Measurements from ENCODE around the gene LRRC73. TPM values are rescaled to one million over a fixed set of nuclear protein-coding genes. Genes with fewer than 3 reads are reported as not detected.

The LRRC73 gene
- total and polyA plus RNA-seq, 2 donors (not counting 1 experiment from before 2014, with no cell fraction given) = 0.18 to 0.33 TPM

- Histone ChIP-seq H4K20me1 (ENCODE audit: control insufficient read depth, extremely low read depth, insufficient read depth, low read length) (no peaks in the 10 kb centered on the region), H3K79me2 (ENCODE audit: control insufficient read depth, insufficient read depth, low read length) (peaks cover 18% of the 10 kb centered on the region), H3K27me3 (ENCODE audit: control insufficient read depth, insufficient read depth, low read length) (no peaks in the 10 kb centered on the region), H3K4me1 (ENCODE audit: control insufficient read depth, extremely low read depth, insufficient read depth, low read length) (peaks cover 12% of the 10 kb centered on the region), H3K27ac (ENCODE audit: insufficient read depth, low read length) (no peak overlapping the region), H3K36me3 (ENCODE audit: control insufficient read depth, insufficient read depth, low read length) (peaks cover 2% of the 10 kb centered on the region), H3K4me3 (replicated peaks in 1 of 4; ENCODE audit: control extremely low read depth in 1 of 4, insufficient read depth in 1 of 4, low read depth in 3 of 4, low read length in 4 of 4) (no peak overlapping the region), H3K4me2 (ENCODE audit: extremely low read depth, insufficient read depth, low read length) (no peak overlapping the region), H3K9ac (ENCODE audit: insufficient read depth, low read length) (no peak overlapping the region), H2AFZ (ENCODE audit: low read length) (no peak overlapping the region), H3K9me3 (ENCODE audit: control insufficient read depth, insufficient read depth, low read depth, low read length) (no peaks in the 10 kb centered on the region)
- TF ChIP-seq EZH2 (IDR thresholded peaks at IDR 0.05; ENCODE audit: low read length, missing control alignments) = no peak
- no peak for TF ChIP-seq CTCF (conservative IDR thresholded peaks at IDR 0.05 in 1 of 2, IDR thresholded peaks at IDR 0.05 in 1 of 2; ENCODE audit: low read depth in 1 of 2, low read length in 2 of 2)
- no peak for DNase-seq (ENCODE audit: low read depth in 2 of 2)
Observed at GRCh38 chr6:43475516-43475915, 34.6 kb downstream of the LRRC73 start.

- peaks cover 2% of the 10 kb centered on the region for H3K4me1 ChIP-seq (ENCODE audit: control insufficient read depth, extremely low read depth, insufficient read depth, low read length)
- no peaks in the 10 kb centered on the region for H3K36me3 ChIP-seq (ENCODE audit: control insufficient read depth, insufficient read depth, low read length)
- DNase-seq (ENCODE audit: low read depth in 2 of 2) = no peak
- no peak overlapping the region for H3K27ac ChIP-seq (ENCODE audit: insufficient read depth, low read length)
- peaks cover 5% of the 10 kb centered on the region for H3K27me3 ChIP-seq (ENCODE audit: control insufficient read depth, insufficient read depth, low read length)
- no peak for TF ChIP-seq EZH2 (IDR thresholded peaks at IDR 0.05; ENCODE audit: low read length, missing control alignments)
- no peak for TF ChIP-seq CTCF (conservative IDR thresholded peaks at IDR 0.05 in 1 of 2, IDR thresholded peaks at IDR 0.05 in 1 of 2; ENCODE audit: low read depth in 1 of 2, low read length in 2 of 2)
- H3K79me2 ChIP-seq (ENCODE audit: control insufficient read depth, insufficient read depth, low read length) = no peaks in the 10 kb centered on the region
- H3K9ac ChIP-seq (ENCODE audit: insufficient read depth, low read length) = no peak overlapping the region
- no peak overlapping the region for H3K4me3 ChIP-seq (replicated peaks in 1 of 4; ENCODE audit: control extremely low read depth in 1 of 4, insufficient read depth in 1 of 4, low read depth in 3 of 4, low read length in 4 of 4)
- H4K20me1 ChIP-seq (ENCODE audit: control insufficient read depth, extremely low read depth, insufficient read depth, low read length) = no peaks in the 10 kb centered on the region
- no peaks in the 10 kb centered on the region for H3K9me3 ChIP-seq (ENCODE audit: control insufficient read depth, insufficient read depth, low read depth, low read length)
- no peak overlapping the region for H3K4me2 ChIP-seq (ENCODE audit: extremely low read depth, insufficient read depth, low read length)
- no peak overlapping the region for H2AFZ ChIP-seq (ENCODE audit: low read length)
Observed at GRCh38 chr6:43472515-43472914, 37.6 kb downstream of the LRRC73 start.

- no peaks in the 10 kb centered on the region for H3K9me3 ChIP-seq (ENCODE audit: control insufficient read depth, insufficient read depth, low read depth, low read length)
- H3K79me2 ChIP-seq (ENCODE audit: control insufficient read depth, insufficient read depth, low read length) = no peaks in the 10 kb centered on the region
- H2AFZ ChIP-seq (ENCODE audit: low read length) = no peak overlapping the region
- peaks cover 9% of the 10 kb centered on the region for H3K27me3 ChIP-seq (ENCODE audit: control insufficient read depth, insufficient read depth, low read length)
- no peak overlapping the region for H3K4me2 ChIP-seq (ENCODE audit: extremely low read depth, insufficient read depth, low read length)
- H3K4me1 ChIP-seq (ENCODE audit: control insufficient read depth, extremely low read depth, insufficient read depth, low read length) = no peaks in the 10 kb centered on the region
- H3K36me3 ChIP-seq (ENCODE audit: control insufficient read depth, insufficient read depth, low read length) = no peaks in the 10 kb centered on the region
- no peak overlapping the region for H3K4me3 ChIP-seq (replicated peaks in 1 of 4; ENCODE audit: control extremely low read depth in 1 of 4, insufficient read depth in 1 of 4, low read depth in 3 of 4, low read length in 4 of 4)
- H3K9ac ChIP-seq (ENCODE audit: insufficient read depth, low read length) = no peak overlapping the region
- H3K27ac ChIP-seq (ENCODE audit: insufficient read depth, low read length) = no peak overlapping the region
- no peak for DNase-seq (ENCODE audit: low read depth in 2 of 2)
- TF ChIP-seq EZH2 (IDR thresholded peaks at IDR 0.05; ENCODE audit: low read length, missing control alignments) = no peak
- H4K20me1 ChIP-seq (ENCODE audit: control insufficient read depth, extremely low read depth, insufficient read depth, low read length) = no peaks in the 10 kb centered on the region
Observed at GRCh38 chr6:43471399-43471798, 38.7 kb downstream of the LRRC73 start.

Data from fibroblast of lung (primary cell).